ENCODE measurements around the gene RBBP4.

GRCh38 chr1:32718036-32718435 lies 67.0 kb downstream of the RBBP4 start:
- TF ChIP-seq CTCF (IDR thresholded peaks at IDR 0.05 in 2 of 3, conservative IDR thresholded peaks at IDR 0.05 in 1 of 3; ENCODE audit: borderline replicate concordance in 1 of 3, insufficient read depth in 1 of 3, low read depth in 2 of 3, low read length in 2 of 3) = no peak
- TF ChIP-seq JUND (IDR thresholded peaks at IDR 0.05) = no peak
- TF ChIP-seq POLR2A (IDR thresholded peaks at IDR 0.05; ENCODE audit: borderline replicate concordance, extremely low read depth, insufficient read depth, insufficient read length) = no peak
- no peak for TF ChIP-seq CBX3 (IDR thresholded peaks at IDR 0.05; ENCODE audit: low read depth)
- no peak for TF ChIP-seq EZH2 (IDR thresholded peaks at IDR 0.05)
- no peak for TF ChIP-seq REST (IDR thresholded peaks at IDR 0.05; ENCODE audit: low read depth)
- TF ChIP-seq POLR2AphosphoS5 (IDR thresholded peaks at IDR 0.05; ENCODE audit: low read depth, low read length) = no peak
- no peak for TF ChIP-seq ZBTB33 (IDR thresholded peaks at IDR 0.05; ENCODE audit: extremely low read depth, insufficient replicate concordance, low read length)
- no peak for TF ChIP-seq TCF7L2 (IDR thresholded peaks at IDR 0.05; ENCODE audit: borderline replicate concordance, extremely low read depth, insufficient read depth, insufficient read length)
- no peak for TF ChIP-seq ZNF274 (IDR thresholded peaks at IDR 0.05; ENCODE audit: low read depth, low read length)
- TF ChIP-seq EZH2phosphoT487 (IDR thresholded peaks at IDR 0.05; ENCODE audit: borderline replicate concordance) = no peak
- TF ChIP-seq MAX (IDR thresholded peaks at IDR 0.05) = no peak

All from HCT116 (cell line).